GM12891 (cell line): ENCODE measurements around the gene CASS4.

Experiments used
- DNase-seq: peaks from one replicate; pipeline ENCODE4 v3.0.0; 2011; ENCODE audit warnings: low spot score; ENCODE audit not compliant: insufficient read length
- FAIRE-seq: peaks from 2 replicates; lab custom pipeline; 2011; peaks lifted over from hg19 to GRCh38; lab: Jason Lieb, UNC
- PAX5 ChIP-seq: IDR thresholded peaks from 2 replicates; pipeline ENCODE4 v1.6.1; 2011; ENCODE audit warnings: low read length, moderate library complexity, mild to moderate bottlenecking; ENCODE audit not compliant: insufficient read depth, severe bottlenecking
- POLR2A ChIP-seq: IDR thresholded peaks from 2 replicates; pipeline ENCODE4 v1.6.1; 2011; ENCODE audit warnings: low read depth, low read length, control low read depth
- POLR2AphosphoS5 ChIP-seq: IDR thresholded peaks from 2 replicates; pipeline ENCODE4 v1.6.1; 2011; ENCODE audit warnings: low read depth, low read length, control low read depth
- POU2F2 ChIP-seq: IDR thresholded peaks from 2 replicates; pipeline ENCODE4 v1.6.1; 2011; ENCODE audit warnings: low read depth, mild to moderate bottlenecking, control low read depth, low read length, moderate library complexity
- SPI1 ChIP-seq: IDR thresholded peaks from 2 replicates; pipeline ENCODE4 v1.6.1; 2011; ENCODE audit warnings: low read depth, low read length, control low read depth
- TAF1 ChIP-seq: IDR thresholded peaks from 2 replicates; pipeline ENCODE4 v1.6.1; 2011; ENCODE audit warnings: low read depth, low read length, control low read depth

The CASS4 gene

DNA sequence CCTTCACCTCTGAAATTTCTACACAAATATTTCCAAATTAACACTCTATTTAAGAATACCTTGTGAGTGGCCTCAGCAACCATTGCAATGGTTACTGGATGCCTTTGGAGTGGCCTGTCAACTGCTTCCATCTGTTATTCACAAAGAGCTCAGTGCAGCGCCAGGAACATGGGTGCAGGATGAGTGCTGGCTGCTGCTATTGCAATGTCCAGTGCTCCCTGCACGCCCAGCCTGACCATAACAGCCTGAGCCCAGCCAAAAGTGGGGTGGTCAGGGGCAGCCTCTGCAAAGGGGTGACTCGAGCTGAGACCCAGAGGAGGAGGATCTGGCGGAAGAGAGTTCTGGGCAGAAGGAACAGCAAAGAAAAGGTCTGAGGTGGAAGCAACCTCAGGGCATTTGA is 18.4 kb downstream of the CASS4 start:
- DNase-seq (no peak), FAIRE-seq (peak; percentile 68)
- TF ChIP-seq PAX5 (no peak), POU2F2 (no peak), TAF1 (no peak), SPI1 (no peak), POLR2A (no peak)

DNA sequence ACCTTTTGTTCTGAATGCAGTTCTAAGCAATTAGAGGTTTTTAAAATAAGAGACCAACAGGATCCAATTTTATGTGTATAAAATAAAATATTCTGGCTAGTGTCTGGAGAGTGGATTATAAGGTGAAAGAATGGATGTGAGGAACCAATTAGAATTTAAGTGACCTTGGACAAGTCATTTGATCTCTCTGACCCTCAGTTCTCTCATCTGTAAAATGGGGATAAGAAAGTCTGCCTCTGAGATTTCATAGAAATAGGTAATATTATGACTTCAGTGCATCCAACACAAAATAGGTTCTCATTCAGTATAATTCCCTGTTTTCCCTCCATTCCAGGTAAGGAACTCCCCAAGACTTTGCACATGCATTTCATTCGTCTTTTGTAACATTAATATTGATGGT is 18.9 kb downstream of the CASS4 start:
- FAIRE-seq = no peak
- no peak for TF ChIP-seq PAX5
- TF ChIP-seq POLR2AphosphoS5 = no peak
- TF ChIP-seq TAF1 = no peak
- no peak for TF ChIP-seq POU2F2
- no peak for TF ChIP-seq POLR2A
- no peak for TF ChIP-seq SPI1

DNA sequence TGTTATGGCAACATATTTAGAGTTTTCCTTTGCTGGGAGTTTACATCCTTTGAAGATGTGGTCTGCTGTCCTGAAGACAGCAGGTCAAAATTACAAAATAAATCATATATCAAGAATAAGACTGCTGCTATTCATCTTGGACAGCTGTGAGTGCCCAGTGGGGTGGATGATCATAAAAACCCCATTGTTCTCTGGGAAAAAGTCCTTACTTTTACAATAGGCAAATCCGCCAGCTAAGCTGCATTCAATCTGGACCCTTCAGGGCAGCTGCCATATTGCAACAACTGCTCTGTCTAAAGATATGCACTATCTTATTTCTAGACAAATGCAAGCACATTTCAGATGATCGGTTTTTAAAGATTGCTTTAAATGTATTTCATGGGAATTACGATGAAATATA is 19.4 kb downstream of the CASS4 start:
- DNase-seq (no peak), FAIRE-seq (no peak)
- TF ChIP-seq POLR2A (no peak), POU2F2 (no peak), POLR2AphosphoS5 (no peak), TAF1 (no peak), PAX5 (no peak), SPI1 (no peak)

More for the DNA sequence above, 18.9 kb downstream of the CASS4 start:
- no peak for DNase-seq

DNA sequence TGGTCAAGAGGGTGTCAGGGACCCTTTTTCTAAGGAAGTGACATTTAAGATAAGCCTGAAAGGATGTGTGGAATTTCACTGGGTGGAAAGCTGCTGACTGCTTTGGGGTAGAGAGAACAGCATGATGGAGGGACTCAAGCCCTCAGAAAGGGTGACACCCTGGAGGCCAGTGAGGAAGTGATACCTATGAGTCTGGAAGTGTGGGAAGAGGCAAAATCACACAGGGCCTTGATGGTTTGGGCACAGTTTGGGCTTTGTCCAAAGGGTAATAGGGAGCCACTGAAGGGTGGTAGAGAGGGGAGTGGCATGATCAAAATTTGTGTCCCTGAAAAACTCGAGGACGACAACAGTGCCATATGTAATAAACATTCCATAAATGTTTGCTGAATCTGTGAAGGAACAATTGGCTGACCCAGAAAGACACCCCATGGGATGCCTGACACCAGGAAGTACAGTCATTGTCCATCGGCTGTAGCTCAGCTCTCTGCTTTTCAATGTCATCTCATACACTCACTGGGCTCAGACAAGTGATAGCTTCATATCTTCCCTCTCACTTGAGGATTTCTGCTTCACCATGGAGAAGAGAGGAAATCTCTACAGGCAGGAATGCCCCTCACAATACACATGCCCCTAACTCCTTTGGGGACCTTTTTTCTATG is 21.3 kb downstream of the CASS4 start:
- DNase-seq (no peak), FAIRE-seq (no peak)
- peak; percentile 68 for TF ChIP-seq SPI1
- TF ChIP-seq TAF1 = no peak
- TF ChIP-seq POU2F2 = no peak
- no peak for TF ChIP-seq POLR2AphosphoS5
- no peak for TF ChIP-seq PAX5
- TF ChIP-seq POLR2A = no peak

DNA sequence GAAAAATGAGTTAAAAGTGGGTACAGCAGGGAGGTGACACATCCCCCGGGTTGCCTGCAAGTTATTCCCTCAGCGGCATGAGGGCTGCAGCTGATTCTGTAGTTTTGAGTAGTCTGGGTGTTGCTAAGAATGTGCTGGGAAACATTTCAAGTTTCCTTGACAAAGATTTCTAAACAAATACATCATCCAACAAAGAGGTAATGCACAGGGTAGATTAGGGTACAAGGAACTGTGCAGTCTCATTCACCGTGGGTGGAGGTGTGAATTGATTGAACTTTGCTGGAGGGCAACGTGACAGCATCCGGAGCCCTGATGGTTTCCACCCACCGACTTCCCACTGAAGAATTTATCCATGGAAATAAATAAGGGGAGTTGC is 21.8 kb downstream of the CASS4 start:
- no peak for FAIRE-seq
- no peak for TF ChIP-seq POU2F2
- no peak for TF ChIP-seq POLR2A
- TF ChIP-seq POLR2AphosphoS5 = no peak
- no peak for TF ChIP-seq PAX5
- TF ChIP-seq TAF1 = no peak
- no peak for DNase-seq

DNA sequence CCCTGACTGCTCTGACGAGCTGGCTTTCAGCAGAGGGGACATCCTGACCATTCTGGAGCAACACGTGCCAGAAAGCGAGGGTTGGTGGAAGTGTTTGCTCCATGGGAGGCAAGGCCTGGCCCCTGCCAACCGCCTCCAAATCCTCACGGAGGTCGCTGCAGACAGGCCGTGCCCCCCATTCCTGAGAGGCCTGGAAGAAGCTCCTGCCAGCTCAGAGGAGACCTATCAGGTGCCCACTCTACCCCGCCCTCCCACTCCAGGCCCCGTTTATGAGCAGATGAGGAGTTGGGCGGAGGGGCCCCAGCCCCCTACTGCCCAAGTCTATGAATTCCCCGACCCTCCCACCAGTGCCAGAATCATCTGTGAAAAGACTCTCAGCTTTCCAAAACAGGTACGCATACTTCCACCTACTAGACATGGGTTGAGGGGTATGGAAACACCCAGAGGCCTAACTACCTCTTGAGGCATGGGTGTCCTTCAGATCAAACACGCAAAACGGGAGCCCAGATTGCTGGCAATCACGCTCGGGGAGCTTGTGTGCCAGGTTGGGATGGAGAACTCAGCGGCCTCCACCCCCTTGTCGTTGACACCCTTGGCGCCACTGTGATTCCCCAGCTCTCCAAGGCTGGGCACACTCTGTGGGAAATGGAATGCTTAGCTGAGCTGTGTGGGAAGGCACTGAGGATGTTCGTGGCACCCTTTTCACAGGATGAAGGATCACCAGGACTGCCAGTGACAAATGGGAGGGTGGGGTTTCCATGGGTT is 25.3 kb downstream of the CASS4 start:
- no peak for TF ChIP-seq POLR2A
- no peak for TF ChIP-seq POLR2AphosphoS5
- TF ChIP-seq PAX5 = no peak
- no peak for TF ChIP-seq POU2F2
- no peak for TF ChIP-seq SPI1
- TF ChIP-seq TAF1 = no peak
- FAIRE-seq (no peak), DNase-seq (no peak)

DNA sequence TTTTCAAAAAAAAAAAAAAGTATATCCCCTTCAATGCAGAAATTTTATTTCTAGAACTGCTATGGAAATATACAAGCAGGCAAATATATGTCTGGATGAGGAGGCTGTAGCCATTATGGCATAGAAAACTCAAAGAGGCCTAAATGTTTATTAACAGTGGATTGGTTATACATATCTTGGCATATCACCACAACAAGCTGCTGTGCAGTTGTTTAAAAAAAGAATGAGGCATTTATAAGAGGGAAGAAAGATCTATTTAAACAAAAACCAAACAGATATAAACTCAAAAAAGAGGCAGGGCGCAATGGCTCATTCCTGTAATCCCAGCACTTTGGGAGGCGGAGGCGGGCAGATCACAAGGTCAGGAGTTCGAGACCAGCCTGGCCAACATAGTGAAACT is 26.2 kb downstream of the CASS4 start:
- TF ChIP-seq SPI1 = no peak
- no peak for TF ChIP-seq POU2F2
- no peak for TF ChIP-seq PAX5
- no peak for TF ChIP-seq TAF1
- TF ChIP-seq POLR2AphosphoS5 = no peak
- no peak for TF ChIP-seq POLR2A
- FAIRE-seq (no peak), DNase-seq (no peak)

DNA sequence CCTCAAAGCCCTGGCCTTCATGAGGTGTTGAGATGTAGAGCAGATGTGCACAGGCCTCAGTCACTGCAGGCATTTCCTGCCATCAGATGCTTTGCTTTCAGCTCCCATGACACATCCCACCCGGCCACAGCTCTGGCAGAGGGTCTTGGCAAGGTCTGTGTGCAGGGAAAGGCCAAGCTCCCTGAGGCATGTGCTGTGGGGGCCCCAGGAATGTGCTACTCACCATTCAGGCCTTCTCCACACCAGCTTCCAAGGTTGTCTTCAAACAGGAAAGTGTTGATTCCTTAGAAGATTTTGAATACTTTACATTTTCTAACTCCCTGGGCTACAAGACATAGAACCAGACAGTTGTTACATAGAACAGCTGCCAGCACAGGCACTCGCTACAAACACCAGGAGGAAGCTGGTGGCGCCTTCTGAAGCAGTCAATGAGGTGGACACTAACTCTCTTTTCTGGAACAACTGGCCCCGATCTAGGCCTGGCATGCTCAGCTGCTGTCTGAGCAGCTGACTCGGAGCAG is 27.8 kb downstream of the CASS4 start:
- FAIRE-seq = peak; percentile 59
- DNase-seq = no peak
- no peak for TF ChIP-seq PAX5
- TF ChIP-seq POLR2A = no peak
- no peak for TF ChIP-seq POLR2AphosphoS5
- no peak for TF ChIP-seq POU2F2
- no peak for TF ChIP-seq TAF1
- TF ChIP-seq SPI1 = no peak

DNA sequence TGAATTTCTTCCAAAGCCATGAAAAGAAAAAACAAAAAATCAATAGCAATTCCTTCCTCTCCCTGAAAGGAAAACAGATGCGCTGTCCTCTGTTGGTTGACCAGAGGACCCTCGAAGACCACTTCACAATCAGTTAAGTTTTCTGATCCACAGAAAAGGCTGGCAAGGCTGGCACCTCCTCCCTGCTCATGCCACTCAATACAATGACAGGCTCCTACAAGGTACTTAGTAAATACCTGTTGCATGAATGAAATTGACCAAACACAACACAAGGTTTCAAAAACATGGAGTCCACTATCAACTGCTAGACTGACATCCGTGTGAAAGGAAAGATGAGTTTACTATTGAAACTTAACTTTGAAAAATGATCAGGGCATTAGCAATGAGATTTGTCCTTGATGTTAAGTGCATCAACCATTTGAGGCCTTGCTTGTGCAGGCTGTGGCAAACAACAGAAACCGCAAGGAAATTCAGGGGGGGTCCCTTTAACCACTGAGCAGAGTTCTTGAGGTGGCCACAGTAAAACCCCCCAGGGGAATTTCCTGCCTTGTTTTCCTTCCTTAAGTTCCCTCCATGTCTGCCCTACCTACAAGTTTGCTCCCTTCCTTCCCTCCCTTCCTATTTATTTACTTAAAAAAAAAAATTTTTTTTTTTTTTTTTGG is 28.4 kb downstream of the CASS4 start:
- peak; percentile 13 for FAIRE-seq
- no peak for DNase-seq
- TF ChIP-seq POU2F2 (no peak), PAX5 (no peak), SPI1 (no peak), POLR2AphosphoS5 (no peak), POLR2A (no peak), TAF1 (no peak)
